Suprapubic skin (tissue), 4 donors: ENCODE data around the gene HLF.

ENCODE experiments used
- CTCF ChIP-seq, 2 donors: fragments of 200-600 bp in 1 of 2; fragments of 450-650 bp in 1 of 2; sonication (generic) in 1 of 2; IDR thresholded peaks; one replicate each; pipeline ENCODE4 v1.5.1; 2016 to 2019; ENCODE audit warnings: antibody characterized with exemption in 2 of 2, mild to moderate bottlenecking in 1 of 2, moderate library complexity in 1 of 2
- EP300 ChIP-seq: sonication (generic); formaldehyde crosslinking; IDR thresholded peaks from one replicate; pipeline ENCODE4 v1.6.1; 2017; ENCODE audit warnings: antibody characterized with exemption
- POLR2A ChIP-seq, 2 donors: fragments of 450-650 bp; IDR thresholded peaks; one replicate each; pipeline ENCODE4 v1.6.1; 2017; ENCODE audit warnings: antibody characterized with exemption in 2 of 2, mild to moderate bottlenecking in 2 of 2, moderate library complexity in 2 of 2
- POLR2AphosphoS5 ChIP-seq, 3 donors: sonication (generic); formaldehyde crosslinking; IDR thresholded peaks; one replicate each; pipeline ENCODE4 v1.6.1; 2017; ENCODE audit warnings: antibody characterized with exemption in 3 of 3

DNA sequence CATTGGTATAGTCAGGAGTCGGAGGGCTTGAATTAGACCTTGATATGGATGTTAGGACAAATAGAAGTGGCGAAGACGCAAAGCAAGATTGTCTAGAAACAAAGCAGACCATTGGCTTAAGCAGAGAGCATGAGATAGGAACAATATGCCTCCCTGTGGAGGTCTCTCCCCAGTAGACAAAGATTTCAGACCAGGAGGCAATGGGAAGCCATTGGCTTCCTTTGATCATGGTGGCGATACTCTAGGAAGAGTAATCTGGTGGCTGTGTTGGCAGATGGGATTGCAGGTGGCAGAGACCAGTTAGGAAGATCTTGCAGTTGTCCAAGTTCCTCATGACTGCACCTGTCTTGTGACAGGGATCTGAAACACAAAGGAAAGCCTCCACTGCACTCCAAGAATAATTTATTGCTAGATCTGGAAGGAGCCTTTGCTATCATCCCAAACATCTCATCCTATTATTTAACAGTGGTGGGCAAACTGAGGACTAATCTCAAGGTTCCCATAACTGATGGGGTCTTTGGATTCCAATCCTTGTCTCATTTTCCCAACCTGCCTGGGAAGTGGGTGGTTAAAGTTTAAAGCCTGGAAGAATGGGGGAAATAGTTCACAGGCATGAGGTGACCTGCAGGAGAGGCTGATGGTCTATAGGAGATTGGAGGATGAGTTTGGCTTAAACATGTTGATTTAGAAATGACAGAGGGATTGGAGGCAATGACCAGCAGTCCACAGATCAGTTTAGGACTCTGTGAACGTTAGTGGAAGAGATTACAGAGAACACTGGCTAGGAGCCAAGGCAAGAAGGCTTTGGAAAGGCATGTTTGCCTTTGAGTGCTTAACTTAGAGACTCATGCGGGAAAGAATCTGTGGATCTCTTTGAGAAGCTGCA, 37.0 kb downstream of the HLF start:
- TF ChIP-seq CTCF (IDR thresholded peaks at IDR 0.05): no peak
- TF ChIP-seq EP300: no peak
- no peak for TF ChIP-seq POLR2A (IDR thresholded peaks at IDR 0.05)
- no peak for TF ChIP-seq POLR2AphosphoS5 (IDR thresholded peaks at IDR 0.05)
